K562 (cell line): Measurements from ENCODE around the gene KCNAB1.

ENCODE experiments used
- AFF4 ChIP-seq: sonication (generic); formaldehyde crosslinking; IDR thresholded peaks from 2 replicates; pipeline ENCODE4 v1.8.0; 2023; ENCODE audit warnings: mild to moderate bottlenecking, missing genetic modification reagents
- CBX3 ChIP-seq, 2 experiments: IDR thresholded peaks; 1 replicate in 1 of 2; 2 replicates in 1 of 2; pipeline ENCODE4 v1.6.1; 2012; ENCODE audit warnings: inconsistent platforms in 2 of 2, low read length in 2 of 2, borderline replicate concordance in 1 of 2, control low read depth in 1 of 2
- CTCF ChIP-seq, 3 experiments: IDR thresholded peaks in 2 of 3; conservative IDR thresholded peaks in 1 of 3; 2 replicates each; pipeline ENCODE4 v1.5.1; 2011 to 2012; ENCODE audit warnings: low read length in 3 of 3, mild to moderate bottlenecking in 3 of 3, control low read depth in 2 of 3, improper control_type of control experiment in 1 of 3, inconsistent platforms in 1 of 3, low read depth in 1 of 3, mixed read lengths in 1 of 3, moderate library complexity in 1 of 3; ENCODE audit not compliant: insufficient read depth in 2 of 3
- EZH2 ChIP-seq: IDR thresholded peaks from 2 replicates; pipeline ENCODE4 v1.6.1; 2012; ENCODE audit warnings: low read depth, mild to moderate bottlenecking, inconsistent platforms, low read length, borderline replicate concordance
- GABPB1 ChIP-seq: sonication (generic); formaldehyde crosslinking; IDR thresholded peaks from 2 replicates; pipeline ENCODE4 v1.8.0; 2022; ENCODE audit warnings: mild to moderate bottlenecking, missing genetic modification reagents
- GATAD2A ChIP-seq: fragments of 450-650 bp; IDR thresholded peaks from 2 replicates; pipeline ENCODE4 v1.6.1; 2017
- KLF1 ChIP-seq: fragments of 450-650 bp; IDR thresholded peaks from 2 replicates; pipeline ENCODE4 v1.6.1; 2016; ENCODE audit warnings: missing genetic modification characterization, missing compliant biosample characterization
- LCOR ChIP-seq: sonication (generic); formaldehyde crosslinking; IDR thresholded peaks from 2 replicates; pipeline ENCODE4 v1.8.0; 2022; ENCODE audit warnings: mild to moderate bottlenecking, missing genetic modification reagents
- PHB ChIP-seq: fragments of 250-450 bp; sonication (Bioruptor Pico); IDR thresholded peaks from 2 replicates; pipeline ENCODE4 v1.5.0; 2021
- REST ChIP-seq, 2 experiments: fragments of 450-650 bp; formaldehyde crosslinking in 1 of 2; IDR thresholded peaks; 2 replicates each; pipeline versions ENCODE4 v1.4.0 to v1.6.1; 2014 to 2020; ENCODE audit warnings: mild to moderate bottlenecking in 2 of 2, borderline replicate concordance in 1 of 2, low read depth in 1 of 2
- SMARCC2 ChIP-seq: fragments of 450-650 bp; IDR thresholded peaks from 2 replicates; pipeline ENCODE4 v1.6.1; 2017; ENCODE audit warnings: antibody characterized with exemption, moderate library complexity, mild to moderate bottlenecking, low read depth

GRCh38 chr3:156432563-156432962, 312.2 kb downstream of the KCNAB1 start:
- TF ChIP-seq PHB = no peak
- TF ChIP-seq REST (IDR thresholded peaks at IDR 0.05; ENCODE audit: borderline replicate concordance) = no peak
- no peak for TF ChIP-seq REST (CRISPR knock-in tag; IDR thresholded peaks at IDR 0.05; ENCODE audit: low read depth)
- TF ChIP-seq EZH2 = no peak
- no peak for TF ChIP-seq KLF1 (tag)
- no peak for TF ChIP-seq CTCF (IDR thresholded peaks at IDR 0.05 in 2 of 3, conservative IDR thresholded peaks at IDR 0.05 in 1 of 3; ENCODE audit: insufficient read depth in 2 of 3, low read depth in 1 of 3, low read length in 3 of 3)
- TF ChIP-seq CBX3 (IDR thresholded peaks at IDR 0.05; ENCODE audit: borderline replicate concordance in 1 of 2, low read length in 2 of 2) = no peak
- TF ChIP-seq GABPB1 (CRISPR knock-in tag) = no peak
- no peak for TF ChIP-seq LCOR
- no peak for TF ChIP-seq AFF4 (CRISPR knock-in tag)
- no peak for TF ChIP-seq GATAD2A
- TF ChIP-seq SMARCC2 = no peak
